Erythroblast (primary cell): Measurements from ENCODE around the gene PRIMA1.

Experiments used
- GATA1 ChIP-seq: IDR thresholded peaks from 2 replicates; pipeline ENCODE4 v1.6.1; 2011; ENCODE audit warnings: low read depth, mild to moderate bottlenecking, control low read depth, low read length, moderate library complexity
- POLR2A ChIP-seq: IDR thresholded peaks from 2 replicates; pipeline ENCODE4 v1.6.1; 2011; ENCODE audit warnings: mild to moderate bottlenecking, low read length

- TF ChIP-seq POLR2A (no peak), GATA1 (no peak)
Observed at GRCh38 chr14:93757206-93757605, 31.1 kb downstream of the PRIMA1 start.
